HepG2 (cell line): ENCODE measurements around the gene NUF2. TPM values are rescaled to one million over a fixed set of nuclear protein-coding genes. Genes with fewer than 3 reads are reported as not detected.
A peak's percentile ranks its signal among the peaks of the same experiment; 100 is the strongest.

Experiments
- AGO1 ChIP-seq: fragments of 200-400 bp; formaldehyde crosslinking; IDR thresholded peaks from 2 replicates; pipeline ENCODE4 v1.6.1; 2017; ENCODE audit warnings: mild to moderate bottlenecking, low read depth, low read length, moderate library complexity; ENCODE audit not compliant: poor library complexity, severe bottlenecking
- ATM ChIP-seq: fragments of 450-650 bp; IDR thresholded peaks from 2 replicates; pipeline ENCODE4 v1.7.1; 2017; ENCODE audit warnings: mild to moderate bottlenecking, borderline replicate concordance
- CHD2 ChIP-seq: IDR thresholded peaks from 2 replicates; pipeline ENCODE4 v1.6.1; 2011; ENCODE audit warnings: low read depth, low read length, improper control_type of control experiment
- GATAD2A ChIP-seq: IDR thresholded peaks from 2 replicates; pipeline ENCODE4 v1.6.1; 2016
- KDM2A ChIP-seq: sonication (generic); formaldehyde crosslinking; IDR thresholded peaks from 2 replicates; pipeline ENCODE4 v1.4.0; 2020; ENCODE audit warnings: low read depth, missing genetic modification reagents, borderline replicate concordance
- KLF9 ChIP-seq: IDR thresholded peaks from 2 replicates; pipeline ENCODE4 v1.6.1; 2016; ENCODE audit warnings: low read depth
- MAFK ChIP-seq, 2 experiments: IDR thresholded peaks in 1 of 2; conservative IDR thresholded peaks in 1 of 2; 2 replicates each; pipeline ENCODE4 v1.6.1; 2011; ENCODE audit warnings: improper control_type of control experiment in 2 of 2, low read length in 2 of 2
- MED8 ChIP-seq: sonication (generic); formaldehyde crosslinking; IDR thresholded peaks from 2 replicates; pipeline ENCODE4 v1.8.1; 2023; ENCODE audit warnings: mild to moderate bottlenecking, missing genetic modification reagents; ENCODE audit not compliant: insufficient replicate concordance
- POLR2AphosphoS5 ChIP-seq: IDR thresholded peaks from 2 replicates; pipeline ENCODE4 v1.6.1; 2012; ENCODE audit warnings: low read depth, low read length
- REL ChIP-seq: sonication (generic); formaldehyde crosslinking; conservative IDR thresholded peaks from 2 replicates; pipeline ENCODE4 v1.8.0; 2022; ENCODE audit warnings: mild to moderate bottlenecking, missing genetic modification reagents, moderate library complexity
- SAFB2 ChIP-seq: sonication (generic); formaldehyde crosslinking; IDR thresholded peaks from 2 replicates; pipeline ENCODE4 v1.5.1; 2020; ENCODE audit warnings: missing genetic modification reagents, low read depth, mild to moderate bottlenecking, borderline replicate concordance
- ZFX ChIP-seq: sonication (generic); formaldehyde crosslinking; IDR thresholded peaks from 2 replicates; pipeline ENCODE4 v1.4.0; 2020; ENCODE audit warnings: mild to moderate bottlenecking, low read depth, missing genetic modification reagents, moderate library complexity
- ZKSCAN5 ChIP-seq: sonication (generic); formaldehyde crosslinking; IDR thresholded peaks from 2 replicates; pipeline ENCODE4 v1.5.1; 2020; ENCODE audit warnings: mild to moderate bottlenecking, missing genetic modification reagents
- ZNF205 ChIP-seq: IDR thresholded peaks from 2 replicates; pipeline ENCODE4 v1.6.1; 2018; ENCODE audit warnings: missing biosample characterization, missing genetic modification reagents
- ZNF569 ChIP-seq: sonication (generic); formaldehyde crosslinking; IDR thresholded peaks from 2 replicates; pipeline ENCODE4 v1.5.0; 2020; ENCODE audit warnings: mild to moderate bottlenecking, missing genetic modification reagents, moderate library complexity, borderline replicate concordance
- ZNF788 ChIP-seq: sonication (generic); formaldehyde crosslinking; IDR thresholded peaks from 2 replicates; pipeline ENCODE4 v1.5.0; 2020; ENCODE audit warnings: mild to moderate bottlenecking, missing genetic modification reagents, borderline replicate concordance
- polyA plus RNA-seq, 8 experiments: library from polyadenylated mRNA; depleted of rRNA in 3 of 8; stranded (reverse) in 7 of 8; unstranded in 1 of 8; fragments of >200 nt; fragmentation: Illumina TruSeq in 4 of 8; extraction: Trizol in 4 of 8; gene quantifications; 2 replicates each; pipeline versions ENCODE4 v1.2.1 to v1.2.3, GENCODE V29; 2011 to 2016; ENCODE audit warnings: low read depth in 4 of 8, missing spikeins in 1 of 8, mixed read lengths in 1 of 8; ENCODE audit not compliant: insufficient read depth in 1 of 8
- total RNA-seq, 5 experiments: library from RNA; depleted of rRNA; stranded (reverse); fragments of >200 nt; fragmentation: Illumina TruSeq; extraction: Trizol; gene quantifications; 2 replicates each; pipeline ENCODE4 v1.2.3, GENCODE V29; 2016; ENCODE audit warnings: low read depth in 1 of 5
- TF ChIP-seq, protein P1 (sequence below): sonication (generic); formaldehyde crosslinking; IDR thresholded peaks from 2 replicates; pipeline ENCODE4 v1.4.0; 2020; ENCODE audit warnings: missing genetic modification reagents, mild to moderate bottlenecking, borderline replicate concordance
- TF ChIP-seq, protein P2 (sequence below): fragments of 450-650 bp; IDR thresholded peaks from 2 replicates; pipeline ENCODE4 v1.6.1; 2017
- TF ChIP-seq, protein P3 (sequence below): sonication (generic); formaldehyde crosslinking; IDR thresholded peaks from 2 replicates; pipeline ENCODE4 v1.4.0; 2020; ENCODE audit warnings: missing genetic modification reagents, low read depth, mild to moderate bottlenecking, borderline replicate concordance
- TF ChIP-seq, protein P4 (sequence below): sonication (generic); formaldehyde crosslinking; IDR thresholded peaks from 2 replicates; pipeline ENCODE4 v1.4.0; 2020; ENCODE audit warnings: mild to moderate bottlenecking, missing genetic modification reagents, borderline replicate concordance

Gene NUF2
- total and polyA plus RNA-seq, 2 of the 13 experiments (the other 11 are each of a cell fraction or from before 2014, with no cell fraction given) = 26.0 to 39.4 TPM

DNA sequence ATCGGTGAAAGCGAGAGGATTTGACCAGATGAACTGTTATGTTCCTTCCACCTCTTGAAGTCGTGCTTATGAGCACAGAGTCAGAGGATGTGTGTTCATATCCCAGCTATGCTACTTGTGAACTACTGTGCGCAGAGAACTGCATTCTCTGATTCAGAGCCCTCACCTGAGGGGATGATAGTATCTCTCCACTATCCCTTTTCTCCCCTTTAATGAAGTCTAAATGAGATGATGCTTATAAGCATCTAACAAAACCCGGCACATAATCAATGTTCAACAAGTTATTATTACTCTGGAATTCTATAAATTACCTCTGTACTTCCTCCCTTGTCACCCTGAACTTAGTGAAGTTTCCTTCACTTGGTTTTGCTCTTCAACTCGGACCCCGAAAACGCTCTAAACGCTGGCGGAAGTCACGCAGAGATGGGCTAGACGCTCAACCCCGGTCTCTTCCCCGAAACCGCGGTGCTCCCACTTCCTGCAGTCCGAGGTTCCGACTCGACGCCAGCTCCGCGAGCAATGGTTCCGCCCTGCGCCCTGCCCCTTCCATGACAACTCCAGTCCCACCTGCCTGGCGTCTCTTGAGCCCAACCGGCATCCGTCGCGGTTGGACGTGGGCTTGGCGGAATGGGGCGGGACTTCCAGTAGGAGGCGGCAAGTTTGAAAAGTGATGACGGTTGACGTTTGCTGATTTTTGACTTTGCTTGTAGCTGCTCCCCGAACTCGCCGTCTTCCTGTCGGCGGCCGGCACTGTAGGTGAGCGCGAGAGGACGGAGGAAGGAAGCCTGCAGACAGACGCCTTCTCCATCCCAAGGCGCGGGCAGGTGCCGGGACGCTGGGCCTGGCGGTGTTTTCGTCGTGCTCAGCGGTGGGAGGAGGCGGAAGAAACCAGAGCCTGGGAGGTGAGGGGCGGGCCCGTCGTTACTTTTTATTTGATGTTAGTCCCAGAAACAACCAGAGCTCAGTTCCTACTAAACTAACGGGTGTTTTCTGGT, at the start of gene NUF2 (continued):
- TF ChIP-seq, protein P1, sequence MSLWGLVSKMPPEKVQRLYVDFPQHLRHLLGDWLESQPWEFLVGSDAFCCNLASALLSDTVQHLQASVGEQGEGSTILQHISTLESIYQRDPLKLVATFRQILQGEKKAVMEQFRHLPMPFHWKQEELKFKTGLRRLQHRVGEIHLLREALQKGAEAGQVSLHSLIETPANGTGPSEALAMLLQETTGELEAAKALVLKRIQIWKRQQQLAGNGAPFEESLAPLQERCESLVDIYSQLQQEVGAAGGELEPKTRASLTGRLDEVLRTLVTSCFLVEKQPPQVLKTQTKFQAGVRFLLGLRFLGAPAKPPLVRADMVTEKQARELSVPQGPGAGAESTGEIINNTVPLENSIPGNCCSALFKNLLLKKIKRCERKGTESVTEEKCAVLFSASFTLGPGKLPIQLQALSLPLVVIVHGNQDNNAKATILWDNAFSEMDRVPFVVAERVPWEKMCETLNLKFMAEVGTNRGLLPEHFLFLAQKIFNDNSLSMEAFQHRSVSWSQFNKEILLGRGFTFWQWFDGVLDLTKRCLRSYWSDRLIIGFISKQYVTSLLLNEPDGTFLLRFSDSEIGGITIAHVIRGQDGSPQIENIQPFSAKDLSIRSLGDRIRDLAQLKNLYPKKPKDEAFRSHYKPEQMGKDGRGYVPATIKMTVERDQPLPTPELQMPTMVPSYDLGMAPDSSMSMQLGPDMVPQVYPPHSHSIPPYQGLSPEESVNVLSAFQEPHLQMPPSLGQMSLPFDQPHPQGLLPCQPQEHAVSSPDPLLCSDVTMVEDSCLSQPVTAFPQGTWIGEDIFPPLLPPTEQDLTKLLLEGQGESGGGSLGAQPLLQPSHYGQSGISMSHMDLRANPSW = peak; percentile 95; the same call in 1 of the 2 replicates
- TF ChIP-seq AGO1 = peak; percentile 80
- TF ChIP-seq ZNF788 = peak; percentile 100
- peak; percentile 71; the same call in 1 of the 2 replicates for TF ChIP-seq CHD2
- peak; percentile 79 for TF ChIP-seq MED8 (CRISPR knock-in tag)
- no peak for TF ChIP-seq ZNF569 (CRISPR knock-in tag)
- TF ChIP-seq ATM = no peak
- TF ChIP-seq REL = peak; percentile 96
- TF ChIP-seq, protein P2, sequence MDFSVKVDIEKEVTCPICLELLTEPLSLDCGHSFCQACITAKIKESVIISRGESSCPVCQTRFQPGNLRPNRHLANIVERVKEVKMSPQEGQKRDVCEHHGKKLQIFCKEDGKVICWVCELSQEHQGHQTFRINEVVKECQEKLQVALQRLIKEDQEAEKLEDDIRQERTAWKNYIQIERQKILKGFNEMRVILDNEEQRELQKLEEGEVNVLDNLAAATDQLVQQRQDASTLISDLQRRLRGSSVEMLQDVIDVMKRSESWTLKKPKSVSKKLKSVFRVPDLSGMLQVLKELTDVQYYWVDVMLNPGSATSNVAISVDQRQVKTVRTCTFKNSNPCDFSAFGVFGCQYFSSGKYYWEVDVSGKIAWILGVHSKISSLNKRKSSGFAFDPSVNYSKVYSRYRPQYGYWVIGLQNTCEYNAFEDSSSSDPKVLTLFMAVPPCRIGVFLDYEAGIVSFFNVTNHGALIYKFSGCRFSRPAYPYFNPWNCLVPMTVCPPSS = no peak
- TF ChIP-seq ZKSCAN5 = no peak
- TF ChIP-seq POLR2AphosphoS5 = peak; percentile 92
- peak; percentile 87 for TF ChIP-seq ZFX (CRISPR knock-in tag)
- peak; percentile 90 for TF ChIP-seq KLF9 (CRISPR knock-in tag)
- TF ChIP-seq, protein P3, sequence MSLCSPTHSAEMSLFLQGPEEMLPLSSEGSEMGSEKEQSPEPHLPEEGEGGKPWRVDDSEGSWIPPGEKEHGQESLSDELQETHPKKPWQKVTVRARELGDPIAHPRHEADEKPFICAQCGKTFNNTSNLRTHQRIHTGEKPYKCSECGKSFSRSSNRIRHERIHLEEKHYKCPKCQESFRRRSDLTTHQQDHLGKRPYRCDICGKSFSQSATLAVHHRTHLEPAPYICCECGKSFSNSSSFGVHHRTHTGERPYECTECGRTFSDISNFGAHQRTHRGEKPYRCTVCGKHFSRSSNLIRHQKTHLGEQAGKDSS = peak; percentile 99
- TF ChIP-seq GATAD2A (CRISPR knock-in tag) = peak; percentile 90
- TF ChIP-seq ZNF205 (CRISPR knock-in tag) = peak; percentile 97
- TF ChIP-seq MAFK (conservative IDR thresholded peaks at IDR 0.05 in 1 of 2, IDR thresholded peaks at IDR 0.05 in 1 of 2; ENCODE audit: low read length in 2 of 2) = peak; percentile 95 to 98
- TF ChIP-seq, protein P4, sequence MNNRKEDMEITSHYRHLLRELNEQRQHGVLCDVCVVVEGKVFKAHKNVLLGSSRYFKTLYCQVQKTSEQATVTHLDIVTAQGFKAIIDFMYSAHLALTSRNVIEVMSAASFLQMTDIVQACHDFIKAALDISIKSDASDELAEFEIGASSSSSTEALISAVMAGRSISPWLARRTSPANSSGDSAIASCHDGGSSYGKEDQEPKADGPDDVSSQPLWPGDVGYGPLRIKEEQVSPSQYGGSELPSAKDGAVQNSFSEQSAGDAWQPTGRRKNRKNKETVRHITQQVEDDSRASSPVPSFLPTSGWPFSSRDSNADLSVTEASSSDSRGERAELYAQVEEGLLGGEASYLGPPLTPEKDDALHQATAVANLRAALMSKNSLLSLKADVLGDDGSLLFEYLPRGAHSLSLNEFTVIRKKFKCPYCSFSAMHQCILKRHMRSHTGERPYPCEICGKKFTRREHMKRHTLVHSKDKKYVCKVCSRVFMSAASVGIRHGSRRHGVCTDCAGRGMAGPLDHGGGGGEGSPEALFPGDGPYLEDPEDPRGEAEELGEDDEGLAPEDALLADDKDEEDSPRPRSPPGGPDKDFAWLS = no peak
- peak; percentile 84; the same call in 1 of the 2 replicates for TF ChIP-seq SAFB2 (CRISPR knock-in tag)
- peak; percentile 100 for TF ChIP-seq KDM2A (CRISPR knock-in tag)
